Karpas-422 (cell line): ENCODE results near the gene RAB1B. TPM values are rescaled to one million over a fixed set of nuclear protein-coding genes. Genes with fewer than 3 reads are reported as not detected.

Experiments used
- DNase-seq: peaks from one replicate; pipeline ENCODE4 v3.0.0-alpha.2; 2015
- H2AFZ ChIP-seq: fragments of 200-600 bp; sonication (generic); 2 replicates; pipeline ENCODE4 v1.6.1; 2014; ENCODE audit warnings: antibody characterized with exemption, low read length, mixed read lengths
- H3K27ac ChIP-seq: fragments of 200-600 bp; sonication (generic); 2 replicates; pipeline ENCODE4 v1.5.1; 2014; ENCODE audit warnings: mild to moderate bottlenecking, low read length, moderate library complexity
- H3K27me3 ChIP-seq: fragments of 200-600 bp; sonication (generic); 2 replicates; pipeline ENCODE4 v1.6.1; 2014; ENCODE audit warnings: low read length, mixed read lengths
- H3K36me3 ChIP-seq: fragments of 200-600 bp; sonication (generic); 2 replicates; pipeline ENCODE4 v1.6.1; 2014; ENCODE audit warnings: low read length, mixed read lengths; ENCODE audit not compliant: insufficient read depth
- H3K4me1 ChIP-seq: fragments of 200-600 bp; sonication (generic); 2 replicates; pipeline ENCODE4 v1.6.1; 2014; ENCODE audit warnings: mild to moderate bottlenecking, low read length, mixed read lengths
- H3K4me2 ChIP-seq: fragments of 200-600 bp; sonication (generic); 2 replicates; pipeline ENCODE4 v1.6.1; 2014; ENCODE audit warnings: low read length, low read depth, mild to moderate bottlenecking; ENCODE audit not compliant: poor library complexity, severe bottlenecking
- H3K4me3 ChIP-seq: fragments of 200-600 bp; sonication (generic); 2 replicates; pipeline ENCODE4 v1.5.1; 2014; ENCODE audit warnings: mild to moderate bottlenecking, antibody characterized with exemption, low read length, mixed read lengths
- H3K79me2 ChIP-seq: fragments of 200-600 bp; sonication (generic); 2 replicates; pipeline ENCODE4 v1.6.1; 2014; ENCODE audit warnings: mild to moderate bottlenecking, low read length, mixed read lengths
- H3K9ac ChIP-seq: fragments of 200-600 bp; sonication (generic); 2 replicates; pipeline ENCODE4 v1.6.0; 2014; ENCODE audit warnings: low read length
- H3K9me2 ChIP-seq: fragments of 200-600 bp; sonication (generic), shearing (Covaris generic); replicated peaks from 2 replicates; pipeline ENCODE4 v1.6.0; 2014; ENCODE audit warnings: mild to moderate bottlenecking, low read length, moderate library complexity; ENCODE audit not compliant: insufficient read depth
- H3K9me3 ChIP-seq: fragments of 300-700, 200-600 bp; sonication (generic); 2 replicates; pipeline ENCODE4 v1.6.1; 2014; ENCODE audit warnings: low read length, mixed read lengths
- H4K20me1 ChIP-seq: fragments of 200-600 bp; sonication (generic); 2 replicates; pipeline ENCODE4 v1.6.1; 2014; ENCODE audit warnings: mild to moderate bottlenecking, antibody characterized with exemption, low read length, low read depth; ENCODE audit not compliant: insufficient read depth
- total RNA-seq: library from RNA; depleted of rRNA; stranded (reverse); fragments of >200 nt; shearing (Covaris generic); gene quantifications from 2 replicates; pipeline ENCODE4 v1.2.3, GENCODE V29; 2014; ENCODE audit warnings: low replicate concordance

RAB1B gene
- total RNA-seq, 1 experiment from 2014 or later: 56.2 TPM

DNA sequence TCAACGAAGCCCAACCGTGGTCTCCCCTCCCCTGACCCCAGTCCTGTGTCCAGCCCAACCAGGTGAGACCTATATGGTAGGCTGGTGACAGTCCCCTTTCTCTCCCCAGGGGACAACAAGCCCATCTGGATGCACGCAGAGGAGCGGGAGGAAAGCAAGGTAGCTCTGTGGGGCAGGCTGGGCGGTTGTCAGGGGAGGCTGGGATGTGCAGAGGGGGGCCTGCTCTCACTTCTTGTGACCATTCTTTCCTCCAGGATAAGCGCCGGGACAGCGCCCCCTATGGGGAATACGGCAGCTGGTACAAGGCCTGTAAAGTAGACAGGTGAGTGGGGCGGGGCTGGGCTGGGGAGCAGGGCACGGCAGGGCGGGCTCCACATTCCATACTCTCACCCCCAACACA is 3.5 kb upstream of the RAB1B start:
- Histone ChIP-seq H2AFZ (no peak overlapping the region), H3K79me2 (peaks cover 18% of the 10 kb centered on the region), H3K36me3 (peaks cover 8% of the 10 kb centered on the region; the same call in 1 of the 2 replicates), H3K4me2 (no peak overlapping the region), H3K9me3 (no peaks in the 10 kb centered on the region), H3K9me2 (no peaks in the 10 kb centered on the region), H3K27ac (no peak overlapping the region), H3K27me3 (no peaks in the 10 kb centered on the region), H3K9ac (no peak overlapping the region), H4K20me1 (peaks cover 11% of the 10 kb centered on the region; the same call in 1 of the 2 replicates), H3K4me3 (no peak overlapping the region), H3K4me1 (peaks cover 25% of the 10 kb centered on the region)
- DNase-seq: peak; percentile 87

DNA sequence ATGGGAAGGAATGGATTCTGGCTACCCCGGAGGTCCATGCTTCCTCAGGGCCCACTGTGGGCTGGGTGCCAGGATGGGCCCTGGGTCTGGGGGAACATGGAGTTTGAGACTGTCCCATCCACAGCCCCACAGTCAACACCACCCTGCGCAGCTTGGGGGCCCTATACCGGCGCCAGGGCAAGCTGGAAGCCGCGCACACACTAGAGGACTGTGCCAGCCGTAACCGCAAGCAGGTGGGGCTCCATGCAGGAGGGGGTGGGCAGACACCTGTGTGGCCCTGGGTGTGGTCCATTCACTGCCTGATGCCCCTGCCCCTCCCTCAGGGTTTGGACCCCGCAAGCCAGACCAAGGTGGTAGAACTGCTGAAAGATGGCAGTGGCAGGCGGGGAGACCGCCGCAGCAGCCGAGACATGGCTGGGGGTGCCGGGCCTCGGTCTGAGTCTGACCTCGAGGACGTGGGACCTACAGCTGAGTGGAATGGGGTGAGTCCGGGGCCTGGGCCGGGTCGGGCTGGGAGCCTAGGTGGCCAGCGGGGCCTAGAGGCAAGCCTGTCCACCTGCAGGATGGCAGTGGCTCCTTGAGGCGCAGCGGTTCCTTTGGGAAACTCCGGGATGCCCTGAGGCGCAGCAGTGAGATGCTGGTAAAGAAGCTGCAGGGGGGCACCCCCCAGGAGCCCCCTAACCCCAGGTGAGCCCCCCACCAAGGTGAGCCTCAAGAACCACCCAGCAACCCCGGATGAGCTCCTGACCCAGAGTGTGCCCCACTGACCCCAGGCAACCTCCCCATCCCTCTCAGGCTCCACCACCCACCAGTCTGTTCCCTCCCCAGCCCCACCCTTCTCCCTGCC is 2.7 kb upstream of the RAB1B start:
- H2AFZ ChIP-seq: no peak overlapping the region
- H3K4me2 ChIP-seq: no peak overlapping the region
- H3K9ac ChIP-seq: no peak overlapping the region
- peaks cover 11% of the 10 kb centered on the region; the same call in 1 of the 2 replicates for H4K20me1 ChIP-seq
- H3K9me3 ChIP-seq: no peaks in the 10 kb centered on the region
- no peaks in the 10 kb centered on the region for H3K9me2 ChIP-seq
- H3K27ac ChIP-seq: no peak overlapping the region
- H3K4me3 ChIP-seq: no peak overlapping the region
- no peaks in the 10 kb centered on the region for H3K27me3 ChIP-seq
- H3K79me2 ChIP-seq: peaks cover 22% of the 10 kb centered on the region
- peaks cover 4% of the 10 kb centered on the region; the same call in 1 of the 2 replicates for H3K36me3 ChIP-seq
- DNase-seq: no peak
- peaks cover 27% of the 10 kb centered on the region for H3K4me1 ChIP-seq

DNA sequence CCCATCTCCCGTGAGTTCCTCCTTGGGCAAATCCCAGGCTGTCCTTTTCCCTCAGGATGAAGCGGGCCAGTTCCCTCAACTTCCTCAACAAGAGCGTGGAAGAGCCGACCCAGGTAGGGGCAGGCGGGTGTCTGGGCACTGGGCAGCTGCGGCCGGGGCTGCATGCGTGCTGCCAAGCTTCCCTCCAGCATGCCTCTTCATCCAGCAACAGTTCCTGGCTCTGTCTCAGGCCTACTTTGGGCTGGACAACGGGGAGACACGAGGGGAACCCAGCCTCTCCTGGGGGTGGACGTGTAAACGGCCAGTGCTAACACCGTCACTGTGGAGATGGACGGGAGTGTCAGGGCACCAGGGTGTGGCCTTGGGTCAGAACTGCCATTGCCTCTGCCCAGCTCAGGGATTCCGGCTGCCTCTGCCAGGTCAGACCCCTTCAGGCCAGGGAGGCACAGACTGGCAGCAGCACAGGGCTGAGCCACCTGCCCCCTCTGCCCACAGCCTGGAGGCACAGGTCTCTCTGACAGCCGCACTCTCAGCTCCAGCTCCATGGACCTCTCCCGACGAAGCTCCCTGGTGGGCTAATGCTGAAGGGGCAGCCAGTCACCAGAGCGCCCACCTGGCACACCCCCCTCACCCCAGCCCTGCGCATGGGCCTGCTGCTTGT is 1.9 kb upstream of the RAB1B start:
- peaks cover 24% of the 10 kb centered on the region for H3K79me2 ChIP-seq
- H3K4me2 ChIP-seq: peak overlapping the region; percentile 87
- no peak overlapping the region for H3K27ac ChIP-seq
- no peaks in the 10 kb centered on the region for H3K27me3 ChIP-seq
- no peaks in the 10 kb centered on the region for H3K9me3 ChIP-seq
- no peak overlapping the region for H2AFZ ChIP-seq
- peaks cover 11% of the 10 kb centered on the region; the same call in 1 of the 2 replicates for H4K20me1 ChIP-seq
- no peaks in the 10 kb centered on the region for H3K9me2 ChIP-seq
- no peak for DNase-seq
- peaks cover 4% of the 10 kb centered on the region; the same call in 1 of the 2 replicates for H3K36me3 ChIP-seq
- peak overlapping the region; percentile 62; the same call in 1 of the 2 replicates for H3K9ac ChIP-seq
- H3K4me1 ChIP-seq: peaks cover 27% of the 10 kb centered on the region
- H3K4me3 ChIP-seq: peak overlapping the region; percentile 67; the same call in 1 of the 2 replicates

DNA sequence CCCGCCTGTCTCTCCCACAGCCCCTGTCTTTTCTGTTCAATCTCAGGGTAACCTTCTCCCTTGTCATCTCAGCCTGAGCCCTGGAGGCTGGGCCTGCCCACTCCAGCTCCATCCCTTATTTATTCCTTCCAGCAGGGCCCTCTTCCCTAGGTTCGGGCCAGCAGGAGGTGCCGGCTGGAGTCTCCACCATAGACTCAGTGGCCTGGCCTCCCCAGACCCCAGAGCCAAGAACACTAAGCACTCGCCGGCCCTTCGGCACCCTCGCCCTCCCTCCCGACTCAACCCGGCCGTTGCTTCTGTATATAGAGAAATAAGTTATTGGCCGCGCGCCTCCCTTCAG is 1.4 kb upstream of the RAB1B start:
- peak overlapping the region; percentile 67; the same call in 1 of the 2 replicates for H3K4me3 ChIP-seq
- H3K4me1 ChIP-seq: peaks cover 27% of the 10 kb centered on the region
- no peaks in the 10 kb centered on the region for H3K9me3 ChIP-seq
- H3K9me2 ChIP-seq: no peaks in the 10 kb centered on the region
- peaks cover 5% of the 10 kb centered on the region; the same call in 1 of the 2 replicates for H3K36me3 ChIP-seq
- H3K4me2 ChIP-seq: peak overlapping the region; percentile 87
- no peak overlapping the region for H3K27ac ChIP-seq
- H3K79me2 ChIP-seq: peaks cover 24% of the 10 kb centered on the region
- H4K20me1 ChIP-seq: peaks cover 11% of the 10 kb centered on the region; the same call in 1 of the 2 replicates
- no peak overlapping the region for H2AFZ ChIP-seq
- H3K27me3 ChIP-seq: no peaks in the 10 kb centered on the region
- peak overlapping the region; percentile 62 for H3K9ac ChIP-seq
- DNase-seq: no peak

DNA sequence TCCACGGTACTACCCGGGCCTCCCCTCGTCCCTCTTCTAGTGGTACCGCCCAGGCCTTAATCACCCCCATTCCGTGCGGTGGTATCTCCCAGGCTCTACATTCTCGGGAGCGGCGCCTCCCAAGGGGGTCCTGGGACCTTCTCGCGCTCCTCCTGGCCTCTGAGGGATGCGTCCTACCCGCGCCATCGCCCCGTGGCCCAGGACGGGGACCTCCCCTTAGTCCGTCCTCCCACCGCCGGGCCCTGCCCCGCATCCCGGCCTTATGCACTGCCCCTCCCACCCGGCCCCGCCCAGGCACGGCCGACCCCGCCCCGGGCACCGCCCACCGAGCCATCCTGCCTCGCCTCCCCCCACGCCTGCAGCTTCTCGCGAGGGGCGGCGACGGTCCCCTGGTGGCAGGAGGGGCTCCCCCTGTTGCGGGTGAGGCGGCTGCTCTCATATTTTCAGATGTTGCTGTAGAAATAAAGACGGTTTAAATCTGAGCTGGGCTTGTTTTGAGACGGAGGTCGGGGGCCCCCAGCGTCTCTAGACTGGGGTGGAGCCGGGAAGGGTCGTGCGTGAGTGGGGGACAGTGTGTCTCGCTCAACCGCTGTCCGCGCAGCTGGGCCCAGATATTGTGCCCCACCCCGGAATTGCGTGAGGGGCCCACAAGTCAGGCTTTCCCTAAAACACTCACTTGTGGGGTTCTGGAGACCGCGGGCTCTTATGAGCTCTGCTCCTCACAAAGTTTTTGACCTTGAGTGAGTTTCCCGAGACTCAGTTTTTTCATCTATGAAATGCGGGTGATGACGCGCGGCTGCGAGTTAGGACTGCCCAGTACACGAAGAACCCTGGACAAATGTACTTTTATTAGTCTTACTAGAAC is 828 bp upstream of the RAB1B start:
- peak; percentile 93 for DNase-seq
- Histone ChIP-seq H2AFZ (peak overlapping the region; percentile 56; the same call in 1 of the 2 replicates), H3K79me2 (peaks cover 24% of the 10 kb centered on the region), H3K4me2 (peak overlapping the region; percentile 87), H3K4me3 (peak overlapping the region; percentile 67), H3K9me3 (no peaks in the 10 kb centered on the region), H3K4me1 (peaks cover 27% of the 10 kb centered on the region), H3K27me3 (no peaks in the 10 kb centered on the region), H3K9ac (peak overlapping the region; percentile 78), H3K9me2 (no peaks in the 10 kb centered on the region), H3K36me3 (peaks cover 11% of the 10 kb centered on the region; the same call in 1 of the 2 replicates), H4K20me1 (peaks cover 11% of the 10 kb centered on the region; the same call in 1 of the 2 replicates), H3K27ac (peak overlapping the region; percentile 82)

DNA sequence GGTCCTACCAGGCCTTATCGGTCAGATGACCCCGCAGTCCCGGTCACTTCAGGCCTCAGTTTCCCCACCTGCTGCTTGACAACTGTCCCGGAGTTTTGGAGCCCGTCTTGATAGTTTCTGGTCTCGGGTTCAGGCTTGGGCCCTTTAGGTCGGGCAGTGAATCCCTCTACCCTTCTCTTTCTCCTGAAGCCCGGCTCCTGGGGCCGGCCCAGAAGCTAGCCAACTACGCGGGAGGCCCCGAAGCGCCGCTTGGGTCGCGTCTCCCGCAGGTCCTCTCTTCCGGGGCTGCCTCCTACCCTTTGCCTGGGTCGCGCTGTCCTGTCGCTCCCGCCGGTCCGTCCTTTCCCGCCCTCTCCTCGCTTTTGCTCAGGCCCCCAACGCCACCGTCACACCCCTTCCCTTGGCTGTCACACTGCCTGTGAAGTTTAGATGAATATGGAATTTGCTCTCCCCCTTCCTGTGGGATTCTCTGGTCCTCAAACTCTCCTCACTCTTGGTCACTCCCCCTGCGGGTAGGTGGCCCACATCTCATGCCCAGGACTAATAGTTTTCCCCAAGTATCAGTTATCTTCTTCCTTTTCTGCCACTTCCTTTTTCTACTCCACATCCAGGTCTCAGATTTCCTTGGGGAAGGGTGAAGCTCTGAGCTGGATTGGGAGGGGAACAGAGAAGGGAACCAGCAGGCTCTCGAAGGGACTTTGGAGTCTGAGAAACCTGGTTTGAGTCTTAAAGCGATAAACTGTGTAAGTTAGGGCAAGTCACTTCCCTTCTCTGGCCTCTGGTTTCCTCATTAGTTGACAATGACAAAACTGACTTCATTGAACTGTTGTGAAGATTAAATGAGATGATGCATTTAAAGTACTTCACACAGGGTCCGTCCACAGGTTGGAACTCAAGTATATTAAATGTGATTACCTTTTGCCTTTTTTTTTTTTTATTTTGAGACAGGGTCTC is 790 bp downstream of the RAB1B start:
- Histone ChIP-seq H2AFZ (no peak overlapping the region), H3K79me2 (peaks cover 24% of the 10 kb centered on the region), H3K4me3 (peak overlapping the region; percentile 93), H3K36me3 (peaks cover 16% of the 10 kb centered on the region; the same call in 1 of the 2 replicates), H3K9ac (peak overlapping the region; percentile 97), H4K20me1 (peaks cover 11% of the 10 kb centered on the region; the same call in 1 of the 2 replicates), H3K27me3 (no peaks in the 10 kb centered on the region), H3K4me1 (peaks cover 27% of the 10 kb centered on the region), H3K9me3 (no peaks in the 10 kb centered on the region), H3K9me2 (no peaks in the 10 kb centered on the region), H3K4me2 (peak overlapping the region; percentile 76), H3K27ac (peak overlapping the region; percentile 73)
- DNase-seq: no peak

DNA sequence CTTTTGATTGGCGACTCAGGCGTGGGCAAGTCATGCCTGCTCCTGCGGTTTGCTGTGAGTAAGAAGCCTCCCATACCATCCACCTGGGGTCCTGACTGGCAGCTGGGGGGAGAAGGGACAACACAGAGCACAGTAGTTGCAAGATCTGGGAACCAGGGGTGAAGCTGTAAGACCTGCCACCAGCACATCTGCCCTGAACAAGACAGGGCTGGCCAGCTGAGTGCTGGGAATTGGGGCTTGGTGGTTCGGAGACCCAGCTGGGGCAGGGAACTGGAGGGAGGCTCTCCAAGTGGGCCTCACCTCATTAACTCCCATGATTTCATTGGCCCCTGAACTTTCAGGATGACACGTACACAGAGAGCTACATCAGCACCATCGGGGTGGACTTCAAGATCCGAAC is 3.4 kb downstream of the RAB1B start:
- no peak overlapping the region for H3K27ac ChIP-seq
- no peak overlapping the region for H2AFZ ChIP-seq
- peaks cover 13% of the 10 kb centered on the region; the same call in 1 of the 2 replicates for H3K36me3 ChIP-seq
- H3K79me2 ChIP-seq: peaks cover 24% of the 10 kb centered on the region
- H3K4me2 ChIP-seq: no peak overlapping the region
- H3K9ac ChIP-seq: no peak overlapping the region
- H3K27me3 ChIP-seq: no peaks in the 10 kb centered on the region
- no peaks in the 10 kb centered on the region for H4K20me1 ChIP-seq
- DNase-seq: no peak
- H3K4me1 ChIP-seq: peaks cover 22% of the 10 kb centered on the region
- H3K9me3 ChIP-seq: no peaks in the 10 kb centered on the region
- no peaks in the 10 kb centered on the region for H3K9me2 ChIP-seq
- H3K4me3 ChIP-seq: no peak overlapping the region
